MM.1S (cell line): Measurements from ENCODE around the gene FIG4.

Source experiments
- DNase-seq: peaks from one replicate; pipeline ENCODE4 v3.0.0-alpha.2; 2015
- H2AFZ ChIP-seq: fragments of 300-600 bp; sonication (generic); 2 replicates; pipeline ENCODE4 v1.6.0; 2016; ENCODE audit warnings: antibody characterized with exemption, low read length
- H3F3A ChIP-seq: fragments of 300-600 bp; sonication (generic); 2 replicates; pipeline ENCODE4 v1.6.1; 2016; ENCODE audit warnings: mild to moderate bottlenecking, antibody characterized with exemption, low read length, moderate library complexity, mixed read lengths; ENCODE audit not compliant: insufficient read depth
- H3K27ac ChIP-seq: fragments of 300-600 bp; sonication (generic); 2 replicates; pipeline ENCODE4 v1.5.1; 2016; ENCODE audit warnings: mild to moderate bottlenecking, low read length
- H3K27me3 ChIP-seq: fragments of 300-600 bp; sonication (generic); replicated peaks from 2 replicates; pipeline ENCODE4 v1.6.0; 2016; ENCODE audit warnings: low read length; ENCODE audit not compliant: insufficient read depth
- H3K36me3 ChIP-seq: fragments of 300-600 bp; sonication (generic); replicated peaks from 2 replicates; pipeline ENCODE4 v1.6.1; 2016; ENCODE audit warnings: mild to moderate bottlenecking, low read length, mixed read lengths; ENCODE audit not compliant: insufficient read depth
- H3K4me1 ChIP-seq: fragments of 300-600 bp; sonication (generic); 2 replicates; pipeline ENCODE4 v1.6.1; 2016; ENCODE audit warnings: low read length, mixed read lengths
- H3K4me2 ChIP-seq: fragments of 300-600 bp; sonication (generic); 2 replicates; pipeline ENCODE4 v1.6.0; 2016; ENCODE audit warnings: low read depth, low read length
- H3K4me3 ChIP-seq: fragments of 300-600 bp; sonication (generic); 2 replicates; pipeline ENCODE4 v1.5.1; 2016; ENCODE audit warnings: low read length, mixed read lengths
- H3K79me2 ChIP-seq: fragments of 300-600 bp; sonication (generic); 2 replicates; pipeline ENCODE4 v1.6.1; 2016; ENCODE audit warnings: mixed run types, low read length, mixed read lengths
- H3K9ac ChIP-seq: fragments of 300-600 bp; sonication (generic); 2 replicates; pipeline ENCODE4 v1.6.1; 2016; ENCODE audit warnings: low read length, mixed read lengths
- H3K9me2 ChIP-seq: fragments of 300-600 bp; sonication (generic); replicated peaks from 2 replicates; pipeline ENCODE4 v1.6.1; 2016; ENCODE audit warnings: mild to moderate bottlenecking, low read length, mixed read lengths; ENCODE audit not compliant: insufficient read depth
- H3K9me3 ChIP-seq: fragments of 300-600 bp; sonication (generic); replicated peaks from 2 replicates; pipeline ENCODE4 v1.6.1; 2016; ENCODE audit warnings: mild to moderate bottlenecking, low read length, mixed read lengths; ENCODE audit not compliant: insufficient read depth
- H4K20me1 ChIP-seq: fragments of 300-600 bp; sonication (generic); 2 replicates; pipeline ENCODE4 v1.6.1; 2016; ENCODE audit warnings: mild to moderate bottlenecking, low read length, moderate library complexity, mixed read lengths; ENCODE audit not compliant: insufficient read depth
- CTCF ChIP-seq: fragments of 300-600 bp; sonication (generic); IDR thresholded peaks from 2 replicates; pipeline ENCODE4 v1.5.1; 2016; ENCODE audit warnings: antibody characterized with exemption, low read length, mixed read lengths
- EZH2 ChIP-seq: fragments of 300-600 bp; sonication (generic); optimal IDR thresholded peaks from 2 replicates; pipeline ENCODE3; 2017; ENCODE audit warnings: low read depth, mild to moderate bottlenecking, antibody characterized with exemption, low read length, mixed read lengths
- EZH2phosphoT487 ChIP-seq: fragments of 300-600 bp; sonication (generic); IDR thresholded peaks from 2 replicates; pipeline ENCODE4 v1.6.1; 2018; ENCODE audit warnings: antibody characterized with exemption, low read length

FIG4 gene

GRCh38 chr6:109787312-109787711 lies 96.2 kb downstream of the FIG4 start:
- Histone ChIP-seq H3K27me3 (no peaks in the 10 kb centered on the region), H3F3A (no peaks in the 10 kb centered on the region)
- no peak for TF ChIP-seq EZH2
- TF ChIP-seq CTCF, result no peak
- TF ChIP-seq EZH2phosphoT487, result no peak

DNA sequence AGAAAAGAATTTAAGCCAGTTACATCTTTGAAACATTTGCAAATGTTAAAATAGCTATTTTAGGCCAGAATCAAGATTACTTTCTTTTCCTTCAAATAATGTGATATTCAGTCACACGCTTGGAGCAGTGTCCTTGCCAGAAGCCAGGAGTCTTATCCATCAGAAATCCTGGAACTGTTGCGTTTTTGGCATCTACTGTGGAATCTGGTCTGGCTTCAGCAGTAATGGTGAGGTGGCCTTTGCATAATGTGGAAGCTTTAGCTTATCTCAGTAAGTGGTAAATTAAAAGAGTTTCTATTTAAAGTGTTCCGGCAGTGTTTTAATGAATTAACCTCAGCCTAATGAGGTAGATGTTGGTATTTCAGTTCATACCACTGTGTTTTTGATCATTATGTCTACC lies 97.6 kb downstream of the FIG4 start:
- Histone ChIP-seq H3K79me2 (no peaks in the 10 kb centered on the region), H3K27ac (no peak overlapping the region), H3K4me3 (no peak overlapping the region), H3K9ac (no peak overlapping the region), H4K20me1 (no peaks in the 10 kb centered on the region), H2AFZ (no peak overlapping the region), H3K4me2 (no peak overlapping the region), H3F3A (no peaks in the 10 kb centered on the region), H3K27me3 (no peaks in the 10 kb centered on the region), H3K9me3 (no peaks in the 10 kb centered on the region), H3K4me1 (no peaks in the 10 kb centered on the region), H3K9me2 (no peaks in the 10 kb centered on the region), H3K36me3 (no peaks in the 10 kb centered on the region)
- DNase-seq, result no peak
- no peak for TF ChIP-seq EZH2phosphoT487
- TF ChIP-seq EZH2, result no peak
- TF ChIP-seq CTCF, result no peak

More at GRCh38 chr6:109787312-109787711, 96.2 kb downstream of the FIG4 start:
- H3K9ac ChIP-seq, result no peak overlapping the region
- DNase-seq, result no peak
- H3K9me3 ChIP-seq, result no peaks in the 10 kb centered on the region
- no peak overlapping the region for H3K27ac ChIP-seq
- no peaks in the 10 kb centered on the region for H3K36me3 ChIP-seq
- H3K4me3 ChIP-seq, result no peak overlapping the region
- no peak overlapping the region for H2AFZ ChIP-seq
- no peaks in the 10 kb centered on the region for H3K4me1 ChIP-seq
- H4K20me1 ChIP-seq, result no peaks in the 10 kb centered on the region
- no peak overlapping the region for H3K4me2 ChIP-seq
- H3K9me2 ChIP-seq, result no peaks in the 10 kb centered on the region
- no peaks in the 10 kb centered on the region for H3K79me2 ChIP-seq

- Histone ChIP-seq H3K9ac (no peak overlapping the region), H3K27me3 (no peaks in the 10 kb centered on the region), H3K79me2 (no peaks in the 10 kb centered on the region), H3K4me3 (no peak overlapping the region), H3K4me1 (no peaks in the 10 kb centered on the region), H3K9me3 (no peaks in the 10 kb centered on the region), H3F3A (no peaks in the 10 kb centered on the region), H3K36me3 (no peaks in the 10 kb centered on the region), H2AFZ (no peak overlapping the region), H3K27ac (no peak overlapping the region), H3K4me2 (no peak overlapping the region), H3K9me2 (no peaks in the 10 kb centered on the region), H4K20me1 (no peaks in the 10 kb centered on the region)
- TF ChIP-seq EZH2 (no peak), EZH2phosphoT487 (no peak), CTCF (no peak)
- DNase-seq, result no peak
These were observed 99.0 kb downstream of the FIG4 start for GRCh38 chr6:109790131-109790530.
